ENCODE results near the gene SIN3B.

SIN3B gene

GRCh38 chr19:16920816-16921529, 91.8 kb downstream of the SIN3B start:
- H2AFZ ChIP-seq (ENCODE audit: low read length) = no peak overlapping the region

GRCh38 chr19:16921766-16922591, 92.8 kb downstream of the SIN3B start:
- peaks cover 84% of the 10 kb centered on the region for H3K27me3 ChIP-seq (replicated peaks; ENCODE audit: insufficient read depth, low read length)
- no peaks in the 10 kb centered on the region for H4K20me1 ChIP-seq (ENCODE audit: insufficient read depth, low read length)
- H3K27ac ChIP-seq (ENCODE audit: low read length) = no peak overlapping the region
- no peak overlapping the region for H3K9ac ChIP-seq (ENCODE audit: low read length)
- H3K36me3 ChIP-seq (replicated peaks; ENCODE audit: insufficient read depth, low read length) = no peaks in the 10 kb centered on the region
- no peaks in the 10 kb centered on the region for H3K4me1 ChIP-seq (ENCODE audit: low read length)
- TF ChIP-seq EZH2 (optimal IDR thresholded peaks at IDR 0.05; ENCODE audit: low read depth, low read length) (no peak), CTCF (IDR thresholded peaks at IDR 0.05; ENCODE audit: low read length) (no peak), EZH2phosphoT487 (IDR thresholded peaks at IDR 0.05; ENCODE audit: low read length) (no peak)
- no peaks in the 10 kb centered on the region for H3K9me3 ChIP-seq (replicated peaks; ENCODE audit: insufficient read depth, low read length)
- H3K4me2 ChIP-seq (ENCODE audit: low read depth, low read length) = no peak overlapping the region
- no peaks in the 10 kb centered on the region for H3F3A ChIP-seq (ENCODE audit: insufficient read depth, low read length)
- H3K9me2 ChIP-seq (replicated peaks; ENCODE audit: insufficient read depth, low read length) = no peaks in the 10 kb centered on the region
- DNase-seq = no peak
- H3K79me2 ChIP-seq (ENCODE audit: low read length) = no peaks in the 10 kb centered on the region
- no peak overlapping the region for H2AFZ ChIP-seq (ENCODE audit: low read length)
- no peak overlapping the region for H3K4me3 ChIP-seq (ENCODE audit: low read length)

More at GRCh38 chr19:16920816-16921529, 91.8 kb downstream of the SIN3B start:
- no peak for DNase-seq
- H3K9me3 ChIP-seq (replicated peaks; ENCODE audit: insufficient read depth, low read length) = no peaks in the 10 kb centered on the region
- no peak overlapping the region for H3K27ac ChIP-seq (ENCODE audit: low read length)
- no peaks in the 10 kb centered on the region for H3K36me3 ChIP-seq (replicated peaks; ENCODE audit: insufficient read depth, low read length)
- peaks cover 84% of the 10 kb centered on the region for H3K27me3 ChIP-seq (replicated peaks; ENCODE audit: insufficient read depth, low read length)
- H3K79me2 ChIP-seq (ENCODE audit: low read length) = no peaks in the 10 kb centered on the region
- H3K4me2 ChIP-seq (ENCODE audit: low read depth, low read length) = no peak overlapping the region
- no peak overlapping the region for H3K4me3 ChIP-seq (ENCODE audit: low read length)
- H4K20me1 ChIP-seq (ENCODE audit: insufficient read depth, low read length) = no peaks in the 10 kb centered on the region
- H3F3A ChIP-seq (ENCODE audit: insufficient read depth, low read length) = no peaks in the 10 kb centered on the region
- H3K4me1 ChIP-seq (ENCODE audit: low read length) = no peaks in the 10 kb centered on the region
- H3K9me2 ChIP-seq (replicated peaks; ENCODE audit: insufficient read depth, low read length) = no peaks in the 10 kb centered on the region
- no peak for TF ChIP-seq CTCF (IDR thresholded peaks at IDR 0.05; ENCODE audit: low read length)
- TF ChIP-seq EZH2 (optimal IDR thresholded peaks at IDR 0.05; ENCODE audit: low read depth, low read length) = no peak
- TF ChIP-seq EZH2phosphoT487 (IDR thresholded peaks at IDR 0.05; ENCODE audit: low read length) = no peak
- H3K9ac ChIP-seq (ENCODE audit: low read length) = no peak overlapping the region

- Histone ChIP-seq H3K9me2 (replicated peaks; ENCODE audit: insufficient read depth, low read length) (no peaks in the 10 kb centered on the region), H3K9me3 (replicated peaks; ENCODE audit: insufficient read depth, low read length) (no peaks in the 10 kb centered on the region), H3K36me3 (replicated peaks; ENCODE audit: insufficient read depth, low read length) (no peaks in the 10 kb centered on the region), H3K4me3 (ENCODE audit: low read length) (no peak overlapping the region), H3K9ac (ENCODE audit: low read length) (no peak overlapping the region), H3K27ac (ENCODE audit: low read length) (no peak overlapping the region), H3F3A (ENCODE audit: insufficient read depth, low read length) (no peaks in the 10 kb centered on the region), H2AFZ (ENCODE audit: low read length) (no peak overlapping the region), H3K4me2 (ENCODE audit: low read depth, low read length) (no peak overlapping the region), H3K79me2 (ENCODE audit: low read length) (no peaks in the 10 kb centered on the region), H4K20me1 (ENCODE audit: insufficient read depth, low read length) (no peaks in the 10 kb centered on the region), H3K27me3 (replicated peaks; ENCODE audit: insufficient read depth, low read length) (peaks cover 83% of the 10 kb centered on the region), H3K4me1 (ENCODE audit: low read length) (no peaks in the 10 kb centered on the region)
- DNase-seq = no peak
- TF ChIP-seq EZH2phosphoT487 (IDR thresholded peaks at IDR 0.05; ENCODE audit: low read length) (no peak), CTCF (IDR thresholded peaks at IDR 0.05; ENCODE audit: low read length) (no peak), EZH2 (optimal IDR thresholded peaks at IDR 0.05; ENCODE audit: low read depth, low read length) (no peak)
These were observed 93.4 kb downstream of the SIN3B start for GRCh38 chr19:16922592-16922934.
